LNCaP clone FGC (cell line): ENCODE data around the gene AJM1.
"Not testable (repeated sequence)": the region's sequence is repeated elsewhere in the genome, so short reads cannot be mapped to it uniquely, and the experiment has no call there.

ENCODE experiments used
- DNase-seq: peaks from one replicate; pipeline ENCODE4 v3.0.0-alpha.2; 2011; ENCODE audit warnings: low read depth
- H3K4me3 ChIP-seq: 2 replicates; pipeline ENCODE4 v1.5.1; 2011; ENCODE audit warnings: mild to moderate bottlenecking, low read depth, low read length, control low read depth
- CTCF ChIP-seq: IDR thresholded peaks from 2 replicates; pipeline ENCODE4 v1.5.1; 2012; ENCODE audit warnings: mild to moderate bottlenecking; ENCODE audit not compliant: control insufficient read depth, insufficient read depth; ENCODE audit errors: extremely low read depth

AJM1 gene

GRCh38 chr9:136868644-136869043, 26.4 kb downstream of the AJM1 start:
- no peak for TF ChIP-seq CTCF
- no peak overlapping the region for H3K4me3 ChIP-seq
- DNase-seq: no peak

GRCh38 chr9:136869611-136870010, 27.3 kb downstream of the AJM1 start:
- H3K4me3 ChIP-seq, DNase-seq: not testable (repeated sequence)

GRCh38 chr9:136875155-136875554, 32.9 kb downstream of the AJM1 start:
- H3K4me3 ChIP-seq: no peak overlapping the region
- no peak for DNase-seq
- no peak for TF ChIP-seq CTCF

- TF ChIP-seq CTCF: no peak
- H3K4me3 ChIP-seq: no peak overlapping the region
- no peak for DNase-seq
These were observed 34.2 kb downstream of the AJM1 start for GRCh38 chr9:136876476-136876875.

GRCh38 chr9:136880651-136881050, 38.4 kb downstream of the AJM1 start:
- no peak for TF ChIP-seq CTCF
- DNase-seq: no peak

GRCh38 chr9:136881691-136882108, 39.4 kb downstream of the AJM1 start:
- no peak for TF ChIP-seq CTCF
- no peak overlapping the region for H3K4me3 ChIP-seq
- DNase-seq: no peak

More at GRCh38 chr9:136880651-136881050, 38.4 kb downstream of the AJM1 start:
- H3K4me3 ChIP-seq: no peak overlapping the region

GRCh38 chr9:136882109-136882946, 40.0 kb downstream of the AJM1 start:
- H3K4me3 ChIP-seq: no peak overlapping the region

GRCh38 chr9:136882947-136883283, 40.6 kb downstream of the AJM1 start:
- not testable (repeated sequence) for DNase-seq

More at GRCh38 chr9:136882109-136882946, 40.0 kb downstream of the AJM1 start:
- no peak for DNase-seq
- no peak for TF ChIP-seq CTCF

GRCh38 chr9:136883670-136884069, 41.4 kb downstream of the AJM1 start:
- not testable (repeated sequence) for H3K4me3 ChIP-seq, DNase-seq

More at GRCh38 chr9:136882947-136883283, 40.6 kb downstream of the AJM1 start:
- not testable (repeated sequence) for H3K4me3 ChIP-seq
